ENCODE results near the gene OTX1. TPM values are rescaled to one million over a fixed set of nuclear protein-coding genes. Genes with fewer than 3 reads are reported as not detected.

Gene OTX1
- total RNA-seq, 1 donor from 2014 or later: not detected

- Mint-ChIP-seq H3K9me3 (ENCODE audit: unreplicated experiment) (no peaks in the 10 kb centered on the region), H3K4me1 (ENCODE audit: unreplicated experiment) (peaks cover 48% of the 10 kb centered on the region), H3K36me3 (ENCODE audit: unreplicated experiment) (peaks cover 22% of the 10 kb centered on the region), H3K27me3 (ENCODE audit: unreplicated experiment) (peaks cover 86% of the 10 kb centered on the region), H3K4me3 (ENCODE audit: unreplicated experiment) (peak overlapping the region; percentile 71), H3K27ac (ENCODE audit: unreplicated experiment) (no peak overlapping the region)
- TF ChIP-seq, protein P1, sequence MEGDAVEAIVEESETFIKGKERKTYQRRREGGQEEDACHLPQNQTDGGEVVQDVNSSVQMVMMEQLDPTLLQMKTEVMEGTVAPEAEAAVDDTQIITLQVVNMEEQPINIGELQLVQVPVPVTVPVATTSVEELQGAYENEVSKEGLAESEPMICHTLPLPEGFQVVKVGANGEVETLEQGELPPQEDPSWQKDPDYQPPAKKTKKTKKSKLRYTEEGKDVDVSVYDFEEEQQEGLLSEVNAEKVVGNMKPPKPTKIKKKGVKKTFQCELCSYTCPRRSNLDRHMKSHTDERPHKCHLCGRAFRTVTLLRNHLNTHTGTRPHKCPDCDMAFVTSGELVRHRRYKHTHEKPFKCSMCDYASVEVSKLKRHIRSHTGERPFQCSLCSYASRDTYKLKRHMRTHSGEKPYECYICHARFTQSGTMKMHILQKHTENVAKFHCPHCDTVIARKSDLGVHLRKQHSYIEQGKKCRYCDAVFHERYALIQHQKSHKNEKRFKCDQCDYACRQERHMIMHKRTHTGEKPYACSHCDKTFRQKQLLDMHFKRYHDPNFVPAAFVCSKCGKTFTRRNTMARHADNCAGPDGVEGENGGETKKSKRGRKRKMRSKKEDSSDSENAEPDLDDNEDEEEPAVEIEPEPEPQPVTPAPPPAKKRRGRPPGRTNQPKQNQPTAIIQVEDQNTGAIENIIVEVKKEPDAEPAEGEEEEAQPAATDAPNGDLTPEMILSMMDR (IDR thresholded peaks at IDR 0.05): no peak
- DNase-seq (ENCODE audit: extremely low spot score, unreplicated experiment): no peak
Measured at GRCh38 chr2:63049211-63049969, 1.2 kb upstream of the OTX1 start.

DNA sequence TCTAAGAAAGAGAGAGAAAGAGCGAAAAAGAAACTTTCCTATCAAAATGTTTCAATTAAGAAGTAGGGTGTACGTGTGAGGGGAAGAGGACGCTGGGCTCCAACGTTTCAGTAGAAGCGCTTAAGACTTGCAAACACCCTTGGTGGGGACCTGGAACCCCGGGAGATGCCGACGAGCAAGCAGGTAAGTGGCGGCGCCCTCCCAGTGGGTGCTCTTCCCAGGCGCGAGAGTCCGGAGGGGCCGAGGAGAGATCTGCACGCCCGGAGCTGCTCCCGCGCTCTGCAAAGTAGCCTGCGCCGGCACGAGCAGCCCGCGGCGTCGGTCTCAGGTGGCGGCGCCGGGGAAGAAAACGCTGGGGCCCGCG lies 678 bp upstream of the OTX1 start:
- Mint-ChIP-seq H3K9me3 (ENCODE audit: unreplicated experiment) (no peaks in the 10 kb centered on the region), H3K36me3 (ENCODE audit: unreplicated experiment) (peaks cover 23% of the 10 kb centered on the region), H3K4me3 (ENCODE audit: unreplicated experiment) (peak overlapping the region; percentile 71), H3K4me1 (ENCODE audit: unreplicated experiment) (peaks cover 53% of the 10 kb centered on the region), H3K27me3 (ENCODE audit: unreplicated experiment) (peaks cover 89% of the 10 kb centered on the region), H3K27ac (ENCODE audit: unreplicated experiment) (no peak overlapping the region)
- TF ChIP-seq, protein P1 (IDR thresholded peaks at IDR 0.05): no peak
- no peak for DNase-seq (ENCODE audit: extremely low spot score, unreplicated experiment)

- Mint-ChIP-seq H3K9me3 (ENCODE audit: unreplicated experiment) (no peaks in the 10 kb centered on the region), H3K4me3 (ENCODE audit: unreplicated experiment) (peak overlapping the region; percentile 75), H3K36me3 (ENCODE audit: unreplicated experiment) (peaks cover 10% of the 10 kb centered on the region), H3K4me1 (ENCODE audit: unreplicated experiment) (peaks cover 66% of the 10 kb centered on the region), H3K27ac (ENCODE audit: unreplicated experiment) (no peak overlapping the region), H3K27me3 (ENCODE audit: unreplicated experiment) (peaks cover 89% of the 10 kb centered on the region)
- TF ChIP-seq, protein P1 (IDR thresholded peaks at IDR 0.05): no peak
- no peak for DNase-seq (ENCODE audit: extremely low spot score, unreplicated experiment)
Measured at GRCh38 chr2:63051042-63051794, 588 bp downstream of the OTX1 start.

DNA sequence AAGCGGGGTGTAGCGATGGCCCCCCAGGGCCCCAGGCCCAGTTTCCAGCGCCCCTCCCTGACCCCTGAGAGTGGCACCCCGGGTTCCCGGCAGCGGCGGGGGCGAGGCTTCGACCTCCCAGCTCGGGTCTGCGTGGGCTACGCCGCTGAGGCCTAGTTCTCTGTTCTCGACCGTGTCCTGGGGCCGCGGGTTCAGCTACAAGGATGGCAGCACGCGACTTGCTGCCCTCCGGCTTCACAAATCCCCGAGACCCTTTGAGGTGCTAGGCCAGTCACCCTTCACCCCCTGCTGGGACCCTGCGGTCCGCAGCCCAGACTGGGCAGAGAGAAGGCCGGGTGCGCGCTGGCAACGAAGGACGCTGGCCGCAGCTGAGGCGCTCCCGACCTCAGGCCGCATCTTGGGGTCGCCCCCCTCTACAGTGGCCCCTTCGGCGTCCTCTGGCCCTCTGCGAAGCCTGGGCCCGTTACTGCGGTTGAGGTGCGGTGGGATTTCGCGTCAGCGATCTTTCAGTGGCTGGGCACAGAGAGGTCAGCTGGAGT lies 1.2 kb downstream of the OTX1 start:
- H3K4me3 Mint-ChIP-seq (ENCODE audit: unreplicated experiment): no peak overlapping the region
- TF ChIP-seq, protein P1 (IDR thresholded peaks at IDR 0.05): no peak
- peaks cover 70% of the 10 kb centered on the region for H3K4me1 Mint-ChIP-seq (ENCODE audit: unreplicated experiment)
- H3K9me3 Mint-ChIP-seq (ENCODE audit: unreplicated experiment): no peaks in the 10 kb centered on the region
- H3K36me3 Mint-ChIP-seq (ENCODE audit: unreplicated experiment): peaks cover 4% of the 10 kb centered on the region
- H3K27me3 Mint-ChIP-seq (ENCODE audit: unreplicated experiment): peaks cover 89% of the 10 kb centered on the region
- DNase-seq (ENCODE audit: extremely low spot score, unreplicated experiment): no peak
- no peak overlapping the region for H3K27ac Mint-ChIP-seq (ENCODE audit: unreplicated experiment)

Data from osteocyte (in vitro differentiated cells).